RWPE1 (cell line): ENCODE data around the gene RETN.

Experiments used
- CTCF ChIA-PET: fragments of 350-600 bp; sonication (Branson Sonifier 250); formaldehyde crosslinking; extraction: SDS; loops from one replicate; lab custom pipeline; 2021; lab: Yijun Ruan, JAX
- POLR2A ChIA-PET: fragments of 400-600 bp; formaldehyde crosslinking; extraction: SDS; loops from one replicate; lab custom pipeline; 2020; ENCODE audit warnings: antibody characterized with exemption; ENCODE audit not compliant: low non-redundant PET; lab: Yijun Ruan, JAX
- DNase-seq: peaks from one replicate; pipeline ENCODE4 v3.0.0; 2012; ENCODE audit warnings: low spot score
- H3K27ac ChIP-seq: fragments of 450-650 bp; 2 replicates; pipeline ENCODE4 v1.5.1; 2017
- CTCF ChIP-seq: fragments of 450-650 bp; conservative IDR thresholded peaks from 2 replicates; pipeline ENCODE4 v1.5.1; 2017; ENCODE audit warnings: low read depth, mild to moderate bottlenecking

Gene RETN

GRCh38 chr19:7680606-7681339, 11.9 kb downstream of the RETN start, which contains the start of gene TRAPPC5:
Gene TRAPPC5 (plus strand): TSS chr19:7680833. CDS start chr19:7682254, 1,421 bp downstream.
- POLR2A ChIA-PET = no interaction called here
- H3K27ac ChIP-seq = peak within 1 kb of the TSS; percentile 74
- DNase-seq = peak; percentile 80
- CTCF ChIA-PET = interaction anchor here (0.5 to 1.5 kb wide), 23 partner anchors 8 to 350 kb away, joined by 3 to 13 read pairs (median 4); partner anchors contain the start of gene RETN
- peak; percentile 96 for TF ChIP-seq CTCF

- ChIA-PET CTCF (interaction anchor here (0.5 to 1.5 kb wide), 21 partner anchors 8 to 351 kb away, joined by 3 to 13 read pairs (median 4); partner anchors contain the start of gene RETN), POLR2A (no interaction called here)
- peak; percentile 55 for TF ChIP-seq CTCF
- peak; percentile 75 for DNase-seq
- peak overlapping the region; percentile 74 for H3K27ac ChIP-seq
Observed at GRCh38 chr19:7681340-7682174, 12.7 kb downstream of the RETN start.

- no peak for DNase-seq
- no peak for TF ChIP-seq CTCF
- CTCF ChIA-PET = interaction anchor here (0.6 kb wide), 1 partner anchor 29 kb away, joined by 4 read pairs; no protein-coding TSS in a partner anchor
- POLR2A ChIA-PET = no interaction called here
- H3K27ac ChIP-seq = peak overlapping the region; percentile 74
Observed at GRCh38 chr19:7682175-7682855, 13.5 kb downstream of the RETN start.

GRCh38 chr19:7685546-7686445, 16.9 kb downstream of the RETN start:
- ChIA-PET CTCF (interaction anchor here (0.5 to 1.2 kb wide), 5 partner anchors 8 to 1368 kb away, joined by 3 to 5 read pairs (median 4); no protein-coding TSS in a partner anchor), POLR2A (interaction anchor here (0.5 to 0.6 kb wide), 2 partner anchors 90 to 164 kb away, joined by 5 to 7 read pairs; no protein-coding TSS in a partner anchor)
- no peak for TF ChIP-seq CTCF
- no peak for DNase-seq
- H3K27ac ChIP-seq = 0 out of 2 replicates have a peak overlapping the region, but pooled peaks have one; percentile 12

GRCh38 chr19:7687177-7687576, 18.3 kb downstream of the RETN start:
- no peak for DNase-seq
- TF ChIP-seq CTCF = no peak
- CTCF ChIA-PET = interaction anchor here (1.2 kb wide), 1 partner anchor 9 kb away, joined by 4 read pairs; no protein-coding TSS in a partner anchor
- POLR2A ChIA-PET = no interaction called here
- H3K27ac ChIP-seq = no peak overlapping the region
